OCI-LY1 (cell line): ENCODE data around the gene USP8.

Experiments
- EZH2 ChIP-seq: fragments of 200-600 bp; sonication (generic), shearing (Covaris generic); IDR thresholded peaks from 2 replicates; pipeline ENCODE4 v1.8.0; 2017; ENCODE audit warnings: borderline replicate concordance, mixed run types, mild to moderate bottlenecking, antibody characterized with exemption, low read length, moderate library complexity, mixed read lengths
- TF ChIP-seq, protein P1 (sequence below): fragments of 200-600 bp; sonication (generic), shearing (Covaris generic); IDR thresholded peaks from 2 replicates; pipeline ENCODE4 v1.5.1; 2017; ENCODE audit warnings: mild to moderate bottlenecking, antibody characterized with exemption, low read length, moderate library complexity, mixed read lengths

DNA sequence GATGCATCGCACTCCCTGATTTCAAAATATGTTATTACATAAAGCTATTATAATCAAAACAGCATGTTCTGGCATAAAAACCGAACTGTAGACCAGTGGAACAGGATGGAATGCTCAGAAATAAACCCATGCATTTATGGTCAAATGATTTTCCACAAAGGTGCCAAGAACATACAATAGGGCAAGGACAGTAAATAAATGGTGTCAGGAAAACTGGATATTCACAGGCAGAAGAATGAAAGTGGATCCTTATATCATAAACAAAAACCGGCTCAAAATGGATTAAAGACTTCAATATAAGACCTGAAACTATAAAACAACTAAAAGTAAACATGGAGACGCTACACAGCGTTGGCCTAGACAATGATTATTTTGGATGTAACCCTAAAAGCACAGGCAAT is 99.6 kb downstream of the USP8 start:
- TF ChIP-seq, protein P1, sequence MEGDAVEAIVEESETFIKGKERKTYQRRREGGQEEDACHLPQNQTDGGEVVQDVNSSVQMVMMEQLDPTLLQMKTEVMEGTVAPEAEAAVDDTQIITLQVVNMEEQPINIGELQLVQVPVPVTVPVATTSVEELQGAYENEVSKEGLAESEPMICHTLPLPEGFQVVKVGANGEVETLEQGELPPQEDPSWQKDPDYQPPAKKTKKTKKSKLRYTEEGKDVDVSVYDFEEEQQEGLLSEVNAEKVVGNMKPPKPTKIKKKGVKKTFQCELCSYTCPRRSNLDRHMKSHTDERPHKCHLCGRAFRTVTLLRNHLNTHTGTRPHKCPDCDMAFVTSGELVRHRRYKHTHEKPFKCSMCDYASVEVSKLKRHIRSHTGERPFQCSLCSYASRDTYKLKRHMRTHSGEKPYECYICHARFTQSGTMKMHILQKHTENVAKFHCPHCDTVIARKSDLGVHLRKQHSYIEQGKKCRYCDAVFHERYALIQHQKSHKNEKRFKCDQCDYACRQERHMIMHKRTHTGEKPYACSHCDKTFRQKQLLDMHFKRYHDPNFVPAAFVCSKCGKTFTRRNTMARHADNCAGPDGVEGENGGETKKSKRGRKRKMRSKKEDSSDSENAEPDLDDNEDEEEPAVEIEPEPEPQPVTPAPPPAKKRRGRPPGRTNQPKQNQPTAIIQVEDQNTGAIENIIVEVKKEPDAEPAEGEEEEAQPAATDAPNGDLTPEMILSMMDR, result no peak
- no peak for TF ChIP-seq EZH2
